AG08396 (cell line): ENCODE results near the gene COA5.

Source experiments
- DNase-seq: peaks from one replicate; pipeline ENCODE4 v3.0.0; 2012; ENCODE audit warnings: low spot score, mixed read lengths

The COA5 gene

GRCh38 chr2:98571796-98572195, 36.5 kb downstream of the COA5 start:
- no peak for DNase-seq

- no peak for DNase-seq
Measured at GRCh38 chr2:98571121-98571701, 37.1 kb downstream of the COA5 start.

- DNase-seq, result no peak
Measured at GRCh38 chr2:98570356-98570755, 38.0 kb downstream of the COA5 start.

- no peak for DNase-seq
Measured at GRCh38 chr2:98569915-98570314, 38.4 kb downstream of the COA5 start.

GRCh38 chr2:98569197-98569793, 39.0 kb downstream of the COA5 start:
- DNase-seq, result peak; percentile 59

- peak; percentile 73 for DNase-seq
Measured at GRCh38 chr2:98568161-98568956, 40.0 kb downstream of the COA5 start.

GRCh38 chr2:98565941-98566340, 42.4 kb downstream of the COA5 start:
- DNase-seq, result no peak

- no peak for DNase-seq
Measured at GRCh38 chr2:98565286-98565860, 42.9 kb downstream of the COA5 start.

GRCh38 chr2:98564541-98565132, 43.7 kb downstream of the COA5 start:
- no peak for DNase-seq

GRCh38 chr2:98563394-98563793, 44.9 kb downstream of the COA5 start:
- DNase-seq, result no peak

GRCh38 chr2:98561902-98562695, 46.2 kb downstream of the COA5 start:
- DNase-seq, result no peak

GRCh38 chr2:98561018-98561417, 47.3 kb downstream of the COA5 start:
- DNase-seq, result no peak

GRCh38 chr2:98560256-98560771, 48.0 kb downstream of the COA5 start:
- peak; percentile 91 for DNase-seq

GRCh38 chr2:98559581-98559980, 48.7 kb downstream of the COA5 start:
- no peak for DNase-seq

GRCh38 chr2:98558852-98559530, 49.3 kb downstream of the COA5 start:
- DNase-seq, result peak; percentile 35

GRCh38 chr2:98556344-98557033, 51.8 kb downstream of the COA5 start:
- DNase-seq, result no peak

GRCh38 chr2:98555696-98556095, 52.6 kb downstream of the COA5 start:
- no peak for DNase-seq

GRCh38 chr2:98554116-98554861, 54.0 kb downstream of the COA5 start:
- no peak for DNase-seq

- DNase-seq, result peak; percentile 23
Measured at GRCh38 chr2:98552499-98553179, 55.7 kb downstream of the COA5 start.
